ENCODE data around the gene DKC1. TPM values are rescaled to one million over a fixed set of nuclear protein-coding genes. Genes with fewer than 3 reads are reported as not detected.

Gene DKC1
- total and polyA plus RNA-seq, 2 of the 13 experiments (the other 11 are each of a cell fraction or from before 2014, with no cell fraction given), result 61.6 to 102 TPM

- TF ChIP-seq ARID5B (CRISPR knock-in tag; IDR thresholded peaks at IDR 0.05) (no peak), STAT5B (CRISPR knock-in tag; IDR thresholded peaks at IDR 0.05) (no peak), DNMT1 (CRISPR knock-in tag; IDR thresholded peaks at IDR 0.05) (no peak), KLF11 (CRISPR knock-in tag; IDR thresholded peaks at IDR 0.05) (no peak), HOXD1 (CRISPR knock-in tag; IDR thresholded peaks at IDR 0.05) (no peak), PRPF4 (IDR thresholded peaks at IDR 0.05; ENCODE audit: low read depth, low read length, poor library complexity, severe bottlenecking) (no peak), BRD4 (CRISPR knock-in tag; IDR thresholded peaks at IDR 0.05) (no peak), CBX2 (IDR thresholded peaks at IDR 0.05; ENCODE audit: low read depth, low read length) (no peak), CBX2 (CRISPR knock-in tag; IDR thresholded peaks at IDR 0.05; ENCODE audit: low read depth) (no peak), STAG1 (CRISPR knock-in tag; IDR thresholded peaks at IDR 0.05) (no peak), DMTF1 (CRISPR knock-in tag; IDR thresholded peaks at IDR 0.05) (no peak), FOXK2 (IDR thresholded peaks at IDR 0.05) (no peak)
- TF ChIP-seq, protein P1, sequence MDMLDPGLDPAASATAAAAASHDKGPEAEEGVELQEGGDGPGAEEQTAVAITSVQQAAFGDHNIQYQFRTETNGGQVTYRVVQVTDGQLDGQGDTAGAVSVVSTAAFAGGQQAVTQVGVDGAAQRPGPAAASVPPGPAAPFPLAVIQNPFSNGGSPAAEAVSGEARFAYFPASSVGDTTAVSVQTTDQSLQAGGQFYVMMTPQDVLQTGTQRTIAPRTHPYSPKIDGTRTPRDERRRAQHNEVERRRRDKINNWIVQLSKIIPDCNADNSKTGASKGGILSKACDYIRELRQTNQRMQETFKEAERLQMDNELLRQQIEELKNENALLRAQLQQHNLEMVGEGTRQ (IDR thresholded peaks at IDR 0.05; ENCODE audit: low read depth, low read length), result no peak
- TF ChIP-seq, protein P1 (CRISPR knock-in tag; IDR thresholded peaks at IDR 0.05; ENCODE audit: borderline replicate concordance), result no peak
- TF ChIP-seq, protein P2, sequence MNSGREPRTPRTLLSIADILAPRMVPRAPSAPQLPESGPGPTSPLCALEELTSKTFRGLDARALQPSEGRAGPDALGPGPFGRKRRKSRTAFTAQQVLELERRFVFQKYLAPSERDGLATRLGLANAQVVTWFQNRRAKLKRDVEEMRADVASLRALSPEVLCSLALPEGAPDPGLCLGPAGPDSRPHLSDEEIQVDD (CRISPR knock-in tag; IDR thresholded peaks at IDR 0.05; ENCODE audit: borderline replicate concordance), result no peak
- TF ChIP-seq, protein P3, sequence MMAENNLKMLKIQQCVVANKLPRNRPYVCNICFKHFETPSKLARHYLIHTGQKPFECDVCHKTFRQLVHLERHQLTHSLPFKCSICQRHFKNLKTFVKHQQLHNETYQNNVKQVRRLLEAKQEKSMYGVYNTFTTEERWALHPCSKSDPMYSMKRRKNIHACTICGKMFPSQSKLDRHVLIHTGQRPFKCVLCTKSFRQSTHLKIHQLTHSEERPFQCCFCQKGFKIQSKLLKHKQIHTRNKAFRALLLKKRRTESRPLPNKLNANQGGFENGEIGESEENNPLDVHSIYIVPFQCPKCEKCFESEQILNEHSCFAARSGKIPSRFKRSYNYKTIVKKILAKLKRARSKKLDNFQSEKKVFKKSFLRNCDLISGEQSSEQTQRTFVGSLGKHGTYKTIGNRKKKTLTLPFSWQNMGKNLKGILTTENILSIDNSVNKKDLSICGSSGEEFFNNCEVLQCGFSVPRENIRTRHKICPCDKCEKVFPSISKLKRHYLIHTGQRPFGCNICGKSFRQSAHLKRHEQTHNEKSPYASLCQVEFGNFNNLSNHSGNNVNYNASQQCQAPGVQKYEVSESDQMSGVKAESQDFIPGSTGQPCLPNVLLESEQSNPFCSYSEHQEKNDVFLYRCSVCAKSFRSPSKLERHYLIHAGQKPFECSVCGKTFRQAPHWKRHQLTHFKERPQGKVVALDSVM (CRISPR knock-in tag; IDR thresholded peaks at IDR 0.05), result no peak
Measured at GRCh38 chrX:154779261-154779660, 16.6 kb downstream of the DKC1 start (continued).

Data from HepG2 (cell line).